Superior temporal gyrus (tissue), 1 donor: Measurements from ENCODE around the gene COX4I2.
"Not testable (repeated sequence)": the region's sequence is repeated elsewhere in the genome, so short reads cannot be mapped to it uniquely, and the experiment has no call there.

Source experiments
- DNase-seq: peaks from one replicate; pipeline ENCODE4 v3.0.0-alpha.2; 2016; ENCODE audit errors: extremely low spot score

The COX4I2 gene

GRCh38 chr20:31637660-31638059 is at the start of gene COX4I2:
TSS of gene COX4I2 (plus strand) at chr20:31637912. CDS start at chr20:31639018, 1,106 bp downstream.
- DNase-seq = no peak

GRCh38 chr20:31590717-31591225 is 46.9 kb upstream of the COX4I2 start:
- no peak for DNase-seq

GRCh38 chr20:31593221-31594001 is 44.3 kb upstream of the COX4I2 start:
- DNase-seq = no peak

- no peak for DNase-seq
Measured at GRCh38 chr20:31594002-31594557, 43.6 kb upstream of the COX4I2 start.

DNA sequence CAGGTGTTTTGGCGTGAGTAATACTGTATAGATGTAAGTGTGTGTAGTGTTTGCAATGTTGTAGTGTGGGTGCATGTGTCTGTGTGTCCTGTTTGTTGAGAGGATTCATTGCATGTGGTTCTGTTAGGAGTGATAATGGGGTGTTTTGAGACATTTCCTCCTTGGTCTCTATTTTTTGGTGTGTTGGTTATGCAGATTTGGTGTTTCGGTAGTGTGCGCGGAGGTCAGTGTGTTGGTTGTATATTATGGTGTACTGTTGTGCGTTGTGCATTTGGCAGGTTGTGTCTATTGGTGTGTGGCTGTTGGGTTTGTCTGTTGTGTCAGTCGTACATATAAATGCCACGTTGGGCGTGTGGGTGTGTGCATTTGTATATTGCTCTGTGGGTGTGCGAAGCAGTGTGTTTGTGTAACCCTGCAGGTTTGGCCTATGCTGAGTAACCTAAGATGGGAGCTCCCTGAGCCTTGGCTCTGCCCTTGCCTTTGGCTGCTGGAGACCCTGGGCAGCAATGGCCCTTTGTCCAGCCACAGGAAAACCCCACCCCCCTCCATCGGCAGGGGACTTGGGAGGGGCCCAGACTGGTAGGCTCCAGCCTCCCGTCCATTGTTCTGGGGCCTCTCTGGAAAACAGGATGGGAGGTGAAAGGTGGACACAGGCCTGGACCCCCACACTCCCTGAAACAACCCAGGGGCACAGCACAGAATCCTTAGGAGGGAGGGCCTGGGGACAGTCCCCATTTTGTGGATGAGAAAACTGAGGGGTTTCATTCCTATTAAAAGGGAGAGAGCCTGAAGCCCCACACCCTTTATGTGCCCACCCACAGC is 42.9 kb upstream of the COX4I2 start:
- DNase-seq = no peak

DNA sequence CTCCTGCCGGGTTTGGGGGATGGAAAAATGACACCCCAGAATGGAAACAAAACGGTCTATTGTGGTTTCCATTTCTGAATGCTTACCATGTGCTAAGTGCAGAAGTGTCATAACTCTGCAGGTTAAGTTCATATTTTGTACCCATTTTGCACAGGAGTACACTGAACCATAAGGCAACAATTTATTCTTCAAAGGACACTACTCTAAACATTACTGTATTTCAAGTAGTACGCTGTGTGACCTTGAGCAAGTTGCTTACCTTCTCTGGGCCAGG is 42.4 kb upstream of the COX4I2 start:
- DNase-seq = no peak

DNA sequence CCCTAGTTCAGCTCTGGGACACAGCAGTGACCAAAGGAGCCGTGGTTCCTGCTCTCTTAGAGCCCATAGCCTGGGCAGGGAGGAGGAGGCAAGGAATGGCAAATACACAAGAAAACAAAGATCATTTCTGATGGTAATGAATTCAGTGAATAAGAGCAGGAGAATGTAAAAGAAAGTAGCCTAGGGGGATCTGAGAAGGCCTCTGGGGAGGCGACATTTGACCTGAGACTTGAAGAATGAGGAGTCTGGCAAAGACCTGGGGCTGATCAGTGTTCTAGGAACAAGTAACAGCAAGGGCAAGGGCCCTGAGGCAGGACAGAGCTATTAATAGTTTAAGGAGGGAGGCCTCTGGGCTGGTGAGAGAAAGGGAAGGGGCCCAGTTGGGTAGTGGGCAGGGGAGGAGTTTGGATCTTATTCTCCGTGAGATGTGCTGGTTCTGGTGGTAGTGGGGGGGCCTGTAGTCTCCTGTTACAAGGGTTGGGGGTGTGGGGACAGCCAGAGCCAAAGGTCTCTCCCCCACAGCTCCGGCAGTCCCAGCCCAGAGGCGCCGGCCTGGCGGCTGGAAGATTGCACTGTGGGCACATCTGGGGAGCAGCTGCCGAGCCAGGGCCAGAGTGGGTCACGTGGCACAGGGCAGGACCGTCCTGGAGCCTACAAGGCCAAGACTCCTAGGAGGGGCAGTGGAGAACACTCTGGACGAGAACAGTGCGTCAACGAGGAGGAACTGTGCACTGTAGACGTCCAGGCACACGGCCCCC is 41.9 kb upstream of the COX4I2 start:
- DNase-seq = no peak

DNA sequence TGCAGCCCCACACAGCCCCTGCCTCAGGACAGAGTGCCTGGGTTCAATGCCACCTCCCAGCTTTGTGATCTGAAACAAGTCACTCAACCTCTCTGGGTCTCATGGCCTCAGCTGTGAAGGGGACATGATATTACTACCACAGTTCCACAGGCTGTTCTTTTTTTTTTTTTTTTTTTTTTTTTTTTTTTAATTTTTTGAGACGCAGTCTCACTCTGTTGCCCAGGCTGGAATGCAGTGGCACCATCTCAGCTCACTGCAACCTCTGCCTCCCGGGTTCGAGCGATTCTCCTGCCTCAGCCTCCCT is 41.3 kb upstream of the COX4I2 start:
- not testable (repeated sequence) for DNase-seq

DNA sequence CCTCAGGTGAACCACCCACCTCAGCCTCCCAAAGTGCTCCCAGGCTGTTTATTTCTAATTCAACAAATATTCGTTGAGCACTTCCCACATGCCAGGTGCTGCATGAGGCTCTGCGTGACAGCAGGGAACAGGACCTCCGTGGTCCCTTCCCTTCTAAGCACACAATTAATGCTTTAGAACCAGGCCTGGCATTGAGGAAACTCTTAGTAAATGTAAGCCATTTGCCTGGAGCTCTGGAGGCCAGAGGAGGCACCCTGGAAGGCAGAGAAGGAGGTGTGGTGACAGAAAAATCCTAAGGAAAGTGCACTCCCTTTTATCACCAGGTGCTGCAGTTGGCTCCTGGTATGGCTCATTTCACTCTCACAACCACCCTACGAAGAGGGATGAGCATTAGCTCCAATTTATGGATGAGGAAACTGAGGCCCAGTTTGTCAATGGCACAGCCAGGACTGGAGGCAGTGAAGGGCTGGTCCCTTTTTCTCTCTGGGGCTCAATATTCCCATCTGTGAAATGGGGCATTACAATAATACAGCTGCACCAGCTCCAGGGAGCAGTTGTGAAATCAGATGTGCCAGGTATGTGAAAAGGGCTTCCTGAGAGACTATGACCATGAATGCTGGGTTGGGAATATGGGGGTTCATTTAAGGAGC is 40.8 kb upstream of the COX4I2 start:
- DNase-seq = no peak

- no peak for DNase-seq
Measured at GRCh38 chr20:31597481-31597855, 40.2 kb upstream of the COX4I2 start.

GRCh38 chr20:31602431-31602778 is 35.3 kb upstream of the COX4I2 start:
- no peak for DNase-seq

DNA sequence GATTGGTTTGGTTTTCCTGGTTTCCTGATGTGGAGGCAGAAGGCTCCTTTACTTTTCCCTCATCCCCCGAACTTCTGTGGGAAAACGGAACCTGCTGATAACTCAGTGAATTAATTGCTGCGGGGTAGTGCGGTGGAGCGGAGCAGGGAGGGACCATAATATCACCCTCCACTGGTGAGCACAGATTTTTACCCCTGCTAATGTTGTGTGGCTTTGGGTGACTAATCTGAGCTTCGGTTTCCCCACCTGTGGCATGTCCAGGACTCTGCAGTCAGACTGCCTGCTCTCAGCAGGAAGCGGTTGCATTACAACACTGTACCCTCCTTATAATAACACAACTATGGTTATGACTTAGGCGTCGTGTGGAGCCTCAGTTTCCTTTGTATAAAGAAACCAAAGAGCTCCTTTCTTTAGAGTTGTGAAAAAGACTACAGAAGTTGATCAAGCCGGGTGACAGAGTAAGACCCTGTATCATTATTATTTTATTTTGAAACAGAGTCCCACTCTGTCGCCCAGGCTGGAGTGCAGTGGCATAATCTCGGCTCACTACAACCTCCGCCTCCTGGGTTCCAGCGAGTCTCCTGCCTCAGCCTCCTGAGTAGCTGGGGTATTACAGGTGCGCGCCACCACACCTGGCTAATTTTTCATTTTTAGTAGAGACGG is 34.8 kb upstream of the COX4I2 start:
- DNase-seq = no peak

- DNase-seq = peak; percentile 90
Measured at GRCh38 chr20:31603822-31604566, 33.7 kb upstream of the COX4I2 start.

DNA sequence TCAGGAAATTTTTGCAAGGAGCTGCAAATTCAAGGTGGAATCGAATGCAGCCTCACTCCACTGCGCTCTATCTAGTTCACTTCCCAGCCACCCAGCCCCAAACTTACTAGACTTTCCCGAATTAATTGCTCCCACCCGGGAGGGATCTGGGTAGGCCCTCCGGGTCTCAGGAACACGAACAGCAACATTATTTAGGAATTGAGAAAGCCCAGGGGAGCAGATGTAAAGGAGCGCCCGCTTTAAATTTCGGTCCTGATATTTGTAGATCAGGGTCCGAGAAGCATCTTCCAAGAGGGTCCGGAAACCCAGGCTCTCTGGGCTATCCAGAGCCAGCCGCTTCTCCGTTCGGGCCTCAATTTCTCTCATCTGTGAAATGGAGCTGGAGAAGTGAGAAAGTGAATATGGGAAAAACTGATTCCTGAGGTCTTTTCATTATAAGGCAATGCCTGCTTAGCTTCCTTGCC is 33.1 kb upstream of the COX4I2 start:
- no peak for DNase-seq

DNA sequence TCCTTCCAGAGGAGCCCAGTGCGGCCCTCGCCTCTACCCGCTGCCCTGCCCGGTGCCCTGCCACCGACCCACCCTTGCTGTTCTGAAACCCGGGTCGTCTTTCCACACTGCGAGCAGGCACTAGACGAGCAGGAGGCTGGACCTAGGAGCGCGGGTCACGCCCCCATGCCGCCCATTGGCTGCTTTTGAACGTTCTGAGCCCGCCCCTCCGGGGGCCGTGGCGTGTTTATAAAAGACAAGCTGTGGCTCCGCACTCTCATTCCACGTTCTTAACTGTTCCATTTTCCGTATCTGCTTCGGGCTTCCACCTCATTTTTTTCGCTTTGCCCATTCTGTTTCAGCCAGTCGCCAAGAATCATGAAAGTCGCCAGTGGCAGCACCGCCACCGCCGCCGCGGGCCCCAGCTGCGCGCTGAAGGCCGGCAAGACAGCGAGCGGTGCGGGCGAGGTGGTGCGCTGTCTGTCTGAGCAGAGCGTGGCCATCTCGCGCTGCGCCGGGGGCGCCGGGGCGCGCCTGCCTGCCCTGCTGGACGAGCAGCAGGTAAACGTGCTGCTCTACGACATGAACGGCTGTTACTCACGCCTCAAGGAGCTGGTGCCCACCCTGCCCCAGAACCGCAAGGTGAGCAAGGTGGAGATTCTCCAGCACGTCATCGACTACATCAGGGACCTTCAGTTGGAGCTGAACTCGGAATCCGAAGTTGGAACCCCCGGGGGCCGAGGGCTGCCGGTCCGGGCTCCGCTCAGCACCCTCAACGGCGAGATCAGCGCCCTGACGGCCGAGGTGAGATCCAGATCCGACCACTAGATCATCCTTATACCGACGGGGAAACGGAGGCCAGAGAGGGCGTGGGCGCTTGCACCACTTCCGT is 32.4 kb upstream of the COX4I2 start, which contains the start of gene ID1:
TSS of gene ID1 (plus strand) at position 259 of the 871 bp plus-strand sequence. CDS start at position 358, 99 bp downstream.
- peak; percentile 97 for DNase-seq

DNA sequence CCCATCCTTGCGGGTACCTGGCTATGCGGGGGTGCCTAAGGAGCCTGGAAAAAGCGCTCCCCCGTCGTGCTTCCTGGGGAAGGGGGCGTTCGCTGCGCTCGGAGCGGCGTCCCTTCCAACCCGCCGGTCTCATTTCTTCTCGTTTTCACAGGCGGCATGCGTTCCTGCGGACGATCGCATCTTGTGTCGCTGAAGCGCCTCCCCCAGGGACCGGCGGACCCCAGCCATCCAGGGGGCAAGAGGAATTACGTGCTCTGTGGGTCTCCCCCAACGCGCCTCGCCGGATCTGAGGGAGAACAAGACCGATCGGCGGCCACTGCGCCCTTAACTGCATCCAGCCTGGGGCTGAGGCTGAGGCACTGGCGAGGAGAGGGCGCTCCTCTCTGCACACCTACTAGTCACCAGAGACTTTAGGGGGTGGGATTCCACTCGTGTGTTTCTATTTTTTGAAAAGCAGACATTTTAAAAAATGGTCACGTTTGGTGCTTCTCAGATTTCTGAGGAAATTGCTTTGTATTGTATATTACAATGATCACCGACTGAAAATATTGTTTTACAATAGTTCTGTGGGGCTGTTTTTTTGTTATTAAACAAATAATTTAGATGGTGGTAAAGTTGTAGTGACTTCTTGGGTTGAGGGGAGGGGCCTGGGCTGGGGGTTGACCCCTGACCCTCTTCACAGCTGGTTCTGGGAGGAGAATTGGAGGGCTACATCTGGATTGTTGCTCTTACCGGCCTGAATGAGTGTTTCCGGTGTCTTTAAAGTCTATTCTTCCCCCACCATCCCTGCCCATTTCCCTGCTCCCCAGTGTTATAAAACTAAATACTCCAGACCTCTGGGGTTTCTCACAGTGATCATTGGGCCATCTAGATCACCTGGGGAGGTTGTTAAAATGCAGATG is 31.6 kb upstream of the COX4I2 start:
- DNase-seq = no peak

GRCh38 chr20:31606804-31607639 is 30.7 kb upstream of the COX4I2 start:
- no peak for DNase-seq
